GM18505 (cell line): ENCODE measurements around the gene NECAB3.
"Not testable (repeated sequence)": the region's sequence is repeated elsewhere in the genome, so short reads cannot be mapped to it uniquely, and the experiment has no call there.

Experiments used
- ATAC-seq: cut with Tn5 transposase; IDR thresholded peaks from one replicate; pipeline ENCODE4 v1.9.1; 2021; ENCODE audit not compliant: unreplicated experiment
- POLR2A ChIP-seq: IDR thresholded peaks from 4 replicates; pipeline ENCODE4 v1.6.1; 2011; ENCODE audit warnings: borderline replicate concordance; ENCODE audit not compliant: insufficient read depth, insufficient read length; ENCODE audit errors: extremely low read depth

Gene NECAB3

DNA sequence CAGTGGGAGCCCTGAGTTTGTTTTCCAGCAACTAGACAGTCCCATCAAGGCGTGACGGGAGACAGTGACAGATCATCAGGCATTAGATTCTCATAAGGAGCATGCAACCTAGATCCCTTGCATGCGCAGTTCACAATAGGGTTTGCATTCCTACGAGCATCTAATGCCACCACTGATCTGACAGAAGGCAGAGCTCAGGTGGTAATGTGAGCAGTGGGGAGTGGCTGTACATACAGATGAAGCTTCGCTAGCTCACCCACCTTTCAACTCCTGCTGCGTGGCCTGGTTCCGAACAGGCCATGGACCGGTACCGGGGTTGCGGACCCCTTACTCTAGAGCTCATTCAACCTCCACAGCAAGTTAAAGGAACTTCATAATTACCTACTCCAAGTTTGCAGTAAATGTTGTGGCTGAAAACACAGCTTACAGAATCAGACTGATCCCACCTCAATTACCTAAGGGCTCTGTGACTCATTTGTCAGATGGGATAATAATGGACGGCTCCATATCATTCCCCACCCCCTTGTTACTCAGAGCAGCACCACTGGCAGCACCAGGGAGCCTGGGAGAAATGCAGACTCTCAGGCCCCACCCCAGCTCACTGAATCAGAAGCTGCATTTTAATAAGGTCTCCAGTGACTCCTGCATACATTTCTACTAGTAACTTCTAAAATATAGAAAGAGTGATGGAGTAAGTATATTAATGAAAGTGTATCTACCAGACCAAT is 30.1 kb upstream of the NECAB3 start:
- no peak for TF ChIP-seq POLR2A
- no peak for ATAC-seq

DNA sequence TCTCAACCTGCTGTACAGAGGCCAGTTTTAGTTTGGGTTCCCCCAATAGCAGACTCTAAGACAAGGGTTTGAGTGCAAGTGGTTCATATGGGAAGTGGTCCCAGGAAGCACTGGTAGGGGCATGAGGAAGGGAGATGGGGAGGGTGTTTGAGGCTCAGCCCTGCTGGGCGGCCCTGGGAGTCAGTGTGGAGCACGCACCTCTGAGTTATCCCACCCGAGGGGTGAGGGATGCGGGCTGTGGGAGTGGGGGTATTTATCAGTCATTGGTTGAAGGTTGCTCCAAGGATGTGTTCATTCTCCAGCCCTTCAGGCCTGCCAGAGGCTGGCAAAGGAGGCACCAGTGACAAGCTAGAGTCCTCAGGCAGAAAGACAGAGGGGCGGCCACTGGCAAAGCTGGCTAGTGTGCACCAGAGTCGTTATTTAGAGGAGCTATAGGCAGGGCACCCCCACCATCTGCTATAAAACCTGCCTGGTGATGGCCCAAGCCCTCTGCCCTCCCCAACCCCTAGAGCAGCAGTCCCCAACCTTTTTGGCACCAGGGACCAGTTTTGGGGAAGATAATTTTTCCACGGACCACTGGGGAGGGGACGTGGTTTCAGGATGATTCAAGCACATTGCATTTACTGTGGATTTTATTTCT is 29.4 kb upstream of the NECAB3 start:
- no peak for TF ChIP-seq POLR2A
- no peak for ATAC-seq

- TF ChIP-seq POLR2A: no peak
- ATAC-seq: no peak
These were observed 28.6 kb upstream of the NECAB3 start for GRCh38 chr20:33702861-33703260.

DNA sequence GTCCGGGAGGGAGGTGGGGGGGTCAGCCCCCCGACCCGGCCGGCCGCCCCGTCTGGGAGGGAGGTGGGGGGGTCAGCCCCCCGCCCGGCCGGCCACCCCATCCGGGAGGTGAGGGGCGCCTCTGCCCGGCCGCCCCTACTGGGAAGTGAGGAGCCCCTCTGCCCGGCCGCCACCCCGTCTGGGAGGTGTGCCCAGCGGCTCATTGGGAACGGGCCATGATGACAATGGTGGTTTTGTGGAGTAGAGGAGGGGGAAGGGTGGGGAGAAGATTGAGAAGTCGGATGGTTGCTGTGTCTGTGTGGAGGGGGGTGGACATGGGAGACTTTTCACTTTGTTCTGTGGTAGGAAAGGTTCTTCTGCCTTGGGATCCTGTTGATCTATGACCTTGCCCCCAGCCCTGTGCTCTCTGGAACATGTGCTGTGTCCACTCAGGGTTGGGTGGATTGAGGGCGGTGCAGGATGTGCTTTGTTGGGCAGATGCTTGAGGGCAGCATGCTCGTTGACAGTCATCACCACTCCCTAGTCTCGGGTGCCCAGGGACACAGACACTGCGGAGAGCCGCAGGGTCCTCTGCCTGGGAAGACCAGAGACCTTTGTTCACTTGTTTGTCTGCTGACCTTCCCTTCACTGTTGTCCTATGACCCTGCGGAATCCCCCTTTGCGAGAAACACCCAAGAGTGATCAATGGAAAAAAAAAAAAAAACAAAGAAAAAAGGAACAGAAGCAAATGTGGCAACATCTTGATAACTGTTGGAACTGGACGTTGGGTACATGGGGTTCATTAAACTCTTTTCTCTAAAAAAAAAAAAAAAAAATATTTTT is 27.6 kb upstream of the NECAB3 start:
- no peak for ATAC-seq
- no peak for TF ChIP-seq POLR2A

DNA sequence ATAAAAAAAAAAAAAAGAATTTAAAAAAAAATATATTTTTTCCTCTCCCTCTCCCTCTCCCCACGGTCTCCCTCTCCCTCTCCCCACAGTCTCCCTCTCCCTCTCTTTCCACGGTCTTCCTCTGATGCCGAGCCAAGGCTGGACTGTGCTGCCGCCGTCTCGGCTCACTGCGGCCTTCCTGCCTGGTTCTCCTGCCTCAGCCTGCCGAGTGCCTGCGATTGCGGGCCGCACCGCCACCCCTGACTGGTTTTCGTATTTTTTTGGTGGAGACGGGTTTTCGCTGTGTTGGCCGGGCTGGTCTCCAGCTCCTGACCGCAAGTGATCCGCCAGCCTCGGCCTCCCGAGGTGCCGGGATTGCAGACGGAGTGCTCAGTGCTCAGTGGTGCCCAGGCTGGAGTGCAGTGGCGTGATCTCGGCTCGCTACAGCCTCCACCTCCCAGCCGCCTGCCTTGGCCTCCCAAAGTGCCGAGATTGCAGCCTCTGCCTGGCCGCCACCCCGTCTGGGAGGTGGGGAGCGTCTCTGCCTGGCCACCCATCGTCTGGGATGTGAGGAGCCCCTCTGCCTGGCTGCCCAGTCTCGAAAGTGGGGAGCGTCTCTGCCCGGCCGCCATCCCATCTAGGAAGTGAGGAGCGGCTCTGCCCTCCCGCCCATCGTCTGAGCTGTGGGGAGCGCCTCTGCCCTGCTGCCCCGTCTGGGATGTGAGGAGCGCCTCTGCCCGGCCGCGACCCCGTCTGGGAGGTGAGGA is 26.6 kb upstream of the NECAB3 start:
- ATAC-seq: not testable (repeated sequence)

- ATAC-seq: not testable (repeated sequence)
These were observed 24.7 kb upstream of the NECAB3 start for GRCh38 chr20:33698966-33699365.

GRCh38 chr20:33697129-33697528 is 22.9 kb upstream of the NECAB3 start:
- ATAC-seq: no peak
- TF ChIP-seq POLR2A: no peak

GRCh38 chr20:33696448-33696847 is 22.2 kb upstream of the NECAB3 start:
- no peak for ATAC-seq
- TF ChIP-seq POLR2A: no peak

DNA sequence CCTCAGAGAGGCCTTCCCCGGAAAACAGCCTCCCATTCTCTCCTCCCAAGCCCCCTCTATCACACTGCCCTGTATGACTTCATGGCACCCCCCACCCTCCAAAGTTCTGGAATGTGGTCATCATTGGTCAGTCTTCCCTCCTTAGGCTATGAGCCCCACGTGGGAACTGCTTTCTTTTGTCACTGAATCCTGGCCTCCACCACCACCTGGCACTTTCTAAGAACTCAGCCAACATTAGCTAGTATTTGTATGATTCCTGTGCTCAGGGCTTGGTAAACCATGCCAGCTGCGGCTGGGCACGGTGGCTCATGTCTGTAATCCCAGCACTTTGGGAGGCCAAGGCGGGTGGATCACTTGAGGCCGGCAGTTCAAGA is 20.4 kb upstream of the NECAB3 start:
- ATAC-seq: no peak
- TF ChIP-seq POLR2A: no peak

GRCh38 chr20:33693741-33694638 is 19.8 kb upstream of the NECAB3 start:
- no peak for ATAC-seq
- TF ChIP-seq POLR2A: no peak

DNA sequence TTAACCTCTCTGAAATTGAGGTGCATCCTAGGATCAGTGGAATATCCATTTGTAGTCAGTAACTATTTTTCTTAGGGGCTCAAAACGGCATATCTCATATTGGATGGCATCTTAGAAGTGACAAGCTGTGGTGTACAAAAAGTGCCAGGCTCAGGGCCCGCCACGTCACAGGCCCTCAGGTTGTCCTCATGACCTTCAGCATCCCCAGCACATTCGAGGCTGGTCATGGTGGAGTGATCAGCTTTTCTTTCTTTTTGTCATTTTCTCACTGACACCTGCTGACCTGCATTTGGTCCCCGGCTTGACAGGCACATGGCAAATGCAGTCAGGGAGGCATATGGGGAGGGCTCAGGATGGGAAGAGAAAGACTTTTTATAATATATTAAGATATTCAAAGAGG is 19.1 kb upstream of the NECAB3 start:
- no peak for TF ChIP-seq POLR2A
- ATAC-seq: no peak

- no peak for TF ChIP-seq POLR2A
- no peak for ATAC-seq
These were observed 15.7 kb upstream of the NECAB3 start for GRCh38 chr20:33689973-33690372.
